Suprapubic skin (tissue), 4 donors: Measurements from ENCODE around the gene NSMCE1. TPM values are rescaled to one million over a fixed set of nuclear protein-coding genes. Genes with fewer than 3 reads are reported as not detected.

ENCODE experiments used
- DNase-seq, 2 donors: peaks; one replicate each; pipeline ENCODE4 v3.0.0-alpha.2; 2019; ENCODE audit warnings: low spot score in 2 of 2
- H3K27ac ChIP-seq: fragments of 200-600 bp; sonication (generic); one replicate; pipeline ENCODE4 v1.5.1; 2019
- H3K27me3 ChIP-seq: fragments of 200-600 bp; sonication (generic); one replicate; pipeline ENCODE4 v1.5.1; 2019
- H3K36me3 ChIP-seq: fragments of 200-600 bp; sonication (generic); one replicate; pipeline ENCODE4 v1.5.1; 2019
- H3K4me1 ChIP-seq: fragments of 200-600 bp; sonication (generic); one replicate; pipeline ENCODE4 v1.5.1; 2019
- H3K4me3 ChIP-seq: fragments of 200-600 bp; sonication (generic); one replicate; pipeline ENCODE4 v1.5.1; 2019; ENCODE audit warnings: mild to moderate bottlenecking
- H3K9me3 ChIP-seq: fragments of 200-600 bp; sonication (generic); one replicate; pipeline ENCODE4 v1.5.1; 2019
- CTCF ChIP-seq, 2 donors: fragments of 200-600 bp in 1 of 2; fragments of 450-650 bp in 1 of 2; sonication (generic) in 1 of 2; IDR thresholded peaks; one replicate each; pipeline ENCODE4 v1.5.1; 2016 to 2019; ENCODE audit warnings: antibody characterized with exemption in 2 of 2, mild to moderate bottlenecking in 1 of 2, moderate library complexity in 1 of 2
- EP300 ChIP-seq: sonication (generic); formaldehyde crosslinking; IDR thresholded peaks from one replicate; pipeline ENCODE4 v1.6.1; 2017; ENCODE audit warnings: antibody characterized with exemption
- POLR2A ChIP-seq, 2 donors: fragments of 450-650 bp; IDR thresholded peaks; one replicate each; pipeline ENCODE4 v1.6.1; 2017; ENCODE audit warnings: antibody characterized with exemption in 2 of 2, mild to moderate bottlenecking in 2 of 2, moderate library complexity in 2 of 2
- POLR2AphosphoS5 ChIP-seq, 3 donors: sonication (generic); formaldehyde crosslinking; IDR thresholded peaks; one replicate each; pipeline ENCODE4 v1.6.1; 2017; ENCODE audit warnings: antibody characterized with exemption in 3 of 3
- WGBS: methylation state at CpG from one replicate; pipeline ENCODE4 v1.1.5; 2018; 5-methylcytosine and 5-hydroxymethylcytosine counted together
- total RNA-seq, 4 donors: library from RNA; depleted of rRNA; stranded (reverse); fragments of >200 nt; gene quantifications; one replicate each; pipeline ENCODE4 v1.1.0, GENCODE V29; 2016

The NSMCE1 gene
- total RNA-seq, 4 donors from 2014 or later = 23.0 to 32.2 (median 29.3) TPM

DNA sequence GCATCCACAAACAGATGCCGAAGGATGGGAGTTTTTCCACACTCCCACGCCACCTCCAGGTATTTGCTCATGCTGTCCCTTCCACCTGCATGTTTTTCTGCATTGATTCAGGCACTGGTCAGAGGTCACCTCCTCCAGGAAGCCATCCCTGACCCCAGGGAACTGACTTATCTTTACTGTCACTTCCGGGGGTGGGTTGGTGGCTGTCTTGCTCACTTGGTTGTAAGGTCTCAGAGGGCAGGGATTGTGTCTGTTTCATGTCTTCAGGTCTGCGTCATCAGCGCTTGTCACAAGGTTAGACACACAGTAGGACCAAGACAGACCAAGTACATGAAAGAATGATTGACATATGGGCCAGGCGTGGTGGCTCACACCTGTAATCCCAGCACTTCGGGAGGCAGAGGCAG lies 43.3 kb upstream of the NSMCE1 start:
- Histone ChIP-seq H3K4me3 (no peak overlapping the region), H3K36me3 (no peaks in the 10 kb centered on the region), H3K9me3 (no peaks in the 10 kb centered on the region), H3K4me1 (peaks cover 33% of the 10 kb centered on the region), H3K27ac (no peak overlapping the region), H3K27me3 (no peaks in the 10 kb centered on the region)
- no peak for TF ChIP-seq EP300
- no peak for TF ChIP-seq POLR2A (IDR thresholded peaks at IDR 0.05)
- TF ChIP-seq POLR2AphosphoS5 (IDR thresholded peaks at IDR 0.05) = no peak
- no peak for TF ChIP-seq CTCF (IDR thresholded peaks at IDR 0.05)
- WGBS = 91% methylated on average over 7 of the region's 7 CpGs
- peak in 1 of 2 donors; percentile 32 for DNase-seq

GRCh38 chr16:27311448-27311830 lies 42.9 kb upstream of the NSMCE1 start:
- no peaks in the 10 kb centered on the region for H3K27me3 ChIP-seq
- no peaks in the 10 kb centered on the region for H3K36me3 ChIP-seq
- H3K4me1 ChIP-seq = peaks cover 28% of the 10 kb centered on the region
- H3K27ac ChIP-seq = no peak overlapping the region
- WGBS = 57% methylated on average over 8 of the region's 8 CpGs
- no peak overlapping the region for H3K4me3 ChIP-seq
- peak; percentile 37 to 44 for DNase-seq
- no peaks in the 10 kb centered on the region for H3K9me3 ChIP-seq
- TF ChIP-seq CTCF (IDR thresholded peaks at IDR 0.05) (no peak), POLR2A (IDR thresholded peaks at IDR 0.05) (no peak), POLR2AphosphoS5 (IDR thresholded peaks at IDR 0.05) (no peak), EP300 (no peak)

DNA sequence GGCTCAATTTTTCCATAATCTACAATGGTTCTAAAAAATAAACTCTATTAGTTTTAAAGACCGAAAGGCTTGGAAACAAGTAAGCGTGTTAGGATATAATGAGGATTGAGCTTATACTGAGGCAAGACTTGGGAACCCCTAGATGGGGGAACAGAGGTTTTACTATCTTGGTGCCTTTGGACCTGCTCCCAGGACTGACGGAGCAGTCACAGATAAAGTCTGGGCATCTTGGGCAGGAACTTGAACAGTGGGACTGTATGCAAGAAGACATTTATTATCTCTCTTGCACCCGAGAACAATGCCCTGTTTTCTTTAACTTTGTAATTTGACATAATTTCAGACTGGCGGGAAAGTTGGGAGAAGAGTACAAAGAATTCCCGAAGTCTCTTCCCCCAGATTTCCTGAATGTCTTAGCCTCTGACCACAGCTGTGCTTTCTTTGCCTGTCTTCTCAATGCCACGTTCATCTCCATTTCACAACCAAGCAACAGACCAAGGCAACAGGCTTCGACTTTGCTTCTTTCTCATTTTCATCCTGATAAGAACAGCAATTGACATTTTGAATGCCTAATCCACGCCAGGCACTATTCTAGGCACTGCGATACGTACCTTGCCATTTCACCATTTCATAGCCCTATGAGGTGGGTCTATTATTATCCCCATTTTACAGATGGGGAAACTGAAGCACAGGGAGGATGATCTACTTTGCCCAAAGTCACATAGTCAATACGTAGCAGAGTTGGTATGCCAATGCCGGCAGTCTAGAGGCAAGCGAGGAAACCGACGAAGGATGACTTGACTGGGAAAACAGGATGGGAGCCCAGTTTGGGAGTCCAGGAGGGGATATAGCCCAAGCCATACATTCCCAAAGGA lies 42.2 kb upstream of the NSMCE1 start:
- 80% methylated on average over 16 of the region's 16 CpGs for WGBS
- H3K27ac ChIP-seq = no peak overlapping the region
- DNase-seq = peak; percentile 7 to 38

DNA sequence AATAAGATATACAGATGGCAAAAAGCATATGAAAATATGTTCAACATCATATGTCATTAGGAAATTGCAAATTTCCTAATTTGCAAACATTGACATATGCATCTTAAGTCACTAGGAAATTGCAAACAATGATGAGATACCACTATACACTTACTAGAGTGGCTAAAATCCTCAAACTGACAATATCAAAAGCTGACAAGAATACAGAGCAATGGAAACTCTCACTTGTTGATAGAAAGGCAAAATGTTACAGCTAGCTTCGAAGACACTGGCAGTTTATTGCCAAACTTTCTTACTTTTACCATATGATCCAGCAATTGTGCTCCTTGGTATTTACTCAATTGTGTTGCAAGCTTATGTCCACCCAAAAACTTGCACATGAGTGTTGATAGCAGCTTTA lies 40.2 kb upstream of the NSMCE1 start:
- WGBS = 93% methylated on average over 1 of the region's 1 CpG
- no peaks in the 10 kb centered on the region for H3K9me3 ChIP-seq

More for the DNA sequence above, 42.2 kb upstream of the NSMCE1 start:
- TF ChIP-seq EP300 = no peak
- TF ChIP-seq CTCF (IDR thresholded peaks at IDR 0.05) = no peak
- H3K4me1 ChIP-seq = peaks cover 22% of the 10 kb centered on the region
- H3K9me3 ChIP-seq = no peaks in the 10 kb centered on the region
- H3K4me3 ChIP-seq = no peak overlapping the region
- H3K36me3 ChIP-seq = no peaks in the 10 kb centered on the region
- H3K27me3 ChIP-seq = no peaks in the 10 kb centered on the region

More for the DNA sequence above, 40.2 kb upstream of the NSMCE1 start:
- Histone ChIP-seq H3K4me1 (peaks cover 10% of the 10 kb centered on the region), H3K27me3 (no peaks in the 10 kb centered on the region), H3K4me3 (no peak overlapping the region), H3K36me3 (no peaks in the 10 kb centered on the region), H3K27ac (no peak overlapping the region)
- no peak for DNase-seq
- TF ChIP-seq POLR2AphosphoS5 (IDR thresholded peaks at IDR 0.05) = no peak
- no peak for TF ChIP-seq EP300
- TF ChIP-seq CTCF (IDR thresholded peaks at IDR 0.05) = no peak
- TF ChIP-seq POLR2A (IDR thresholded peaks at IDR 0.05) = no peak
